HG03342 (cell line): ENCODE results near the gene PLXDC1.

Experiments used
- ATAC-seq: cut with Tn5 transposase; IDR thresholded peaks from one replicate; pipeline ENCODE4 v1.9.1; 2021; ENCODE audit warnings: mild to moderate bottlenecking, moderate library complexity; ENCODE audit not compliant: unreplicated experiment

Gene PLXDC1

DNA sequence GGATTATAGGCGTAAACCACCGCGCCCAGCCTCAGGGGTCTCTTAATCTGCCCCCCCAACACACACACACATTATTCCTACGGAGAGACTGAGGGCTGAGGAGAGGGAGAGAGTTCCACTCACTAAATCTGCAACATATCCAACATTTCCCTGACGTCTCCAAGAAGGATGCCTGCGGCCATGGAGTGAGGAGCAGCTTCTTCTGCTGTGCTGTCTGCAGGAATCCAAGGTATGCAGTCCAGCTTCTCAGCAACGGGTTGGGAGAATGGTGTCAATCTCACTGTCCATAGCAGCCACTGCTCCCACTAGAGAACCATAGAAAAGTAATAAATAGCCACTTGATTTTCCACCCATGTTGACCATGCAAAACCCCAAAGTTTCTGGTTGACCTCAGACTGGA, 5.1 kb upstream of the PLXDC1 start:
- ATAC-seq = no peak

DNA sequence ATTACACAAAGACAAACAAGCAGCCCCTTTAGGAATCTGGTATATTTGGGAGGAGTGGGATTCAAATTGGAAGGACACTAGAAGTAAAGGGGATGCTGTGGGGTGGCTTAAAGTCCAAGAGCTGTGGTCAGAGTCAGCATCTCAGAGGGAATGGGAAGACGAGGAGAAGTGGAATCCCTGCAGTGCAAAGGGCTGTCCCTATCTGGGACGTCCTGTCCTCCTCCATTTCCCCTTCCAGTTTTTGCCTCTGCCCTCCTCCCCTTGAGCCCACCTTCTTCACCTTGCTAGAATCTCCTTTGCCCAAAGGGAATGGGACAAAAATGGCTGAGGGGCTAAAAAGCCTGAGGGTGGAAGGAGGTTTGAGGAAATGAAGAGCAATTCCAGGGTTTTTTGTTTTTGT, 4.2 kb upstream of the PLXDC1 start:
- no peak for ATAC-seq

DNA sequence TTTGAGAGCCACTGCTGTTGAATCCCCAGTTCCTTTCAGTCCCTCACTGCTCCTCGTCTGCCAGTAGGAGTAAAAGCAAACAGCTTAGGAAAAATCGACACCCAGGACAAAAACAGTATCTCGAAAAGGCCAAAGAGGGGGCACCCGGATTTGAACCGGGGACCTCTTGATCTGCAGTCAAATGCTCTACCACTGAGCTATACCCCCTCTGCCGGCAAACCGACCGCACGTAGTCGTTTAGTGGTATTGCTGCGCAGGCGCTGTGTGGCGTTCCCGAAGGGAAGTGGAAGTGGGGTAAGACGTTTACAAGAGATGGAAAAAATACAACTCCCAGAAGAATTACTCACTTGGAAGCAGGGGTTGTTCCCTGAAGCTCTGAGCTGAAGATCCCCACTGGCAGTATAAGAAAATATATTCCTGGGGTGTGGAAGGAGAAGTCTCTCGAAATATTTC, 2.2 kb upstream of the PLXDC1 start:
- peak; percentile 44 for ATAC-seq

DNA sequence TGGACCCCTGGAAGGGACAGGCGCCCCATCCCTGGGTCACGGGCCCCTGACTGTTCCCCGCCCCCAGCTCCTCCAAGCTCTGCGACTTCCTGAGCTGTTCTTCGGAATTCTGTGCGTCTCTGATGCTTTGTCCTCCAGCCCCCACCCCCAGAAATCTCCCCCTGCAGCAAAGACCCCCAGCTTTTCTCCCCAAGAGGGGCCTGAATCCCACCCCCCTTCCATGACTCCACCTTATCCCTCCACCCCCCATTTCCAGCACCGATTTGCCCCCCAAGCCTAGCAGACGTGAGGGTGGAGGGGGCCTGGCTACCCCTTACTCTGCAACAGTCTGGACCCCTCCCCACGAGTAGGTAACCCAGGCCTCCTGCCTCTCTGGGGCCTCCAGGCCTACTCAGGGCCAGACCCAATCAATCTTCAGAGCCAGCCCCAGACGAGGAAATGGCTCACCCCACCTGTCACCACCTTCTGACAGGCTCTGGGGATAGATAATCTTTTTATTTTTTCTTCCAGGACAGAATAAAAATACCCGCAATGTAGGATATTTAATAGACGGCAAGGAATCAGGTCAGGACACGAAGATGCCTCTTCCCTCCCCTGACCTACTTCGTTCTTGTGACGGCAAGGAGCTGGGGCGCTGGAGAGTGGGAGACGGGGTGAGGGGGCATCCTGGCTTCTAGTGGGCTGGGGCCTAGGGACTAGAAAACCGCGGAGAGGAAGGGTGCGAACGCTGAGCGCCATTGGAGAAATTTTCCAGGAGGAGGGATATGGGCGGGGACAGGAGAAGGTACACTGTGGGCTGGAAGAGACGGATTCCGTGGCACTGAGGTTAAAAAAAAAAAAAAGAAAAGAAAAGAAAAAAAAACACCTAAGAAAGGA, 744 bp upstream of the PLXDC1 start:
- no peak for ATAC-seq

DNA sequence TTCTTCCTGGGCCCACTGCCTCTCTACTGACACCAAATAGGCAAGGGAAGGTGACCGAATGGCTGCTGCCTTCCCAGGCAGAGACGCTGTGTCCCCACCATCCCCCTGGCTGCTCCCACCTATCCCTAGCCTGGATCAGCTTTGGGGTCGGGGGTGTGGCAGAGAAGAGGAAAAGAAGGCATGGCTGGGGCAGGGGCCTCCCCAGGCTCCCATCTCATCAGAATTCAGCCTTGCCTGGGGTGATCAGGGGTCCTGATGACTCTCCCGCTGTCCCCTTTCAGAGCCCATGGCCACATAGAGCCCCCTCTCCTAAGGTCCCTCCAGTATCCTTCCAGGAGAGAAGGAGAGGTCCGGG, 665 bp downstream of the PLXDC1 start:
- ATAC-seq = no peak

DNA sequence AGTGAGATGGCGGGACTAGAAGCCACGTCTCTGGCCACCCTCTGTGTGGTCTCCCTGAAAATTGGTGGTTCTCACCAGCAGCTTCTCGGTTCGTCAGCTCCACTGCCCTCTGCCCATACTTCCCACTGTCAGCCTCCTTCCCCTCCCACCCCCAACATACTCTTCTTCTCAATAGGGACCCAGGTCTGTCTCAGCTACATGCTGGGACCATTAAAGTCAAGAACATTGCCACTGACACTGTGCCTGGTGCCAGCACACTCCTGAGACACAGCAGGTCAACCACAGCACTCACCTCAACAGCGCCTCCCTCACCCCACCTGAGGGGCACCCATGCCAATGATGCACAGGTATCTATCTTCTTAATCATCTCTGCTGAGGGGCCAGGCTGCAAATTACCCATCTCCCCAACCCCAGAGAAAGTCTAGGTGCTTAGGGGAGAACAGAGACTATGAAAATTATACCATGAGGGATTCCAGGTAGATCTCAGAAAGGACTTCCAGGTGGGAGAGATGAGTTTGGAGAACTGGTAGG, 1.3 kb downstream of the PLXDC1 start:
- no peak for ATAC-seq

DNA sequence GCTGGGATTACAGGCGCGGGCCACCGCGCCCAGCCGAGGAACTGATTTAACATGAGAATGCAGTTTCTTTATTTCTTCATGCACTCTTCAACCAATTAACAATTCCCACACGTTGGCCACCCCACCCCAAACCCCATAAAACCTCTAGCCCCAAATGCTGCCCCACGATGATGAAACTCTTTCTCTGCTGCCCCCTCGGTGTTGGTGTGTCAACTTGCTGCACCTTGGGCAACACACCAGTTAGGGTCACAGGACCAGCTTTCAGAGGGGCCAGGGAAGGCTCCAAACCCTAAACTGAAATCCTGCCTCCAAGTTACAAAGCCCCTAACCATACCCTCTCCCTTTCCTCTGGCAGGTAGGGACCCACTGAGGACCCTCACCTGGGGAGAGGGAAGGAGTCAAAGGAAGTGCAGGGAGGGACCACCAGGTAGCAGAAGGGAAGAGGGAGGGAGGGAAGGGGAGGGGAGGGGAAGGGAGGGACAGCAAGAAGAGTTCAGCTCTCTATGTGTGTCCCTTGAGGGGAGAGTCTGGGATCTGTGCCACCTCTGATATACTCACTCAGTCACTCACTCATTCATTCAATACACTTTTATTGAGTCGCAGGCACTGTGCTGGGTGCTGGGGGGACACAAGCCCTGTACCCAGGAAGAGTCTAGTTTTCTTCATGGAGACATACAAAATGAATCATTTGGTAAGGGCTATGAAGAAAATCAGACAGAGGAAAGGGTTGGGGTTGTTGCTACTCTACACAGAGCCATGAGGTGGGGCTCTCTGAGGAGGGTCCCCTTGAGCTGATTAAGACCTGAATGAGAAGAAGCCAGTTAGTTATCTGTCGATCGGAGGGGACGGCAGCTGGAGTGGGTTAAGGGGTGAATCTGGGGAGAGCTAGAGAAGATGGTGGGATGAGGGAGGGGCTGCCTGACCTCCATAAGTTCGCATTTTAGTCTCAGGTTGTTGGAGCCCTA, 3.9 kb downstream of the PLXDC1 start:
- no peak for ATAC-seq

DNA sequence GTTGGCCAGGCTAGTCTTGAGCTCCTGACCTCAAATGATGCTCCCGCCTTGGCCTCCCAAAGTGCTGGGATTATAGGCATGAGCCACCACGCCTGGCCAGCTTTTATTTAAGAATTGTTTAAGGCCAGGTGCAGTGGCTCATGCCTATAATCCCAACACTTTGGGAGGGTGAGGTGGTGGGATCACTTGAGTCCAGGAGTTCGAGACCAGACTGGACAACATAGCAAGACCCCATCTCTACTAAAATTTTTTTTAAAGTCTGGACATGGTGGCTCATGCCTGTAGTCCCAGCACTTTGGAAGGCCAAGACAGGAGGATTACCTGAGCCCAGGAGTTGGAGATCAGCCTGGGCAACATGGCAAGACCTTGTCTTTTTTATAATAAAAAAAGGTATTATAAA, 5.2 kb downstream of the PLXDC1 start:
- ATAC-seq = no peak

DNA sequence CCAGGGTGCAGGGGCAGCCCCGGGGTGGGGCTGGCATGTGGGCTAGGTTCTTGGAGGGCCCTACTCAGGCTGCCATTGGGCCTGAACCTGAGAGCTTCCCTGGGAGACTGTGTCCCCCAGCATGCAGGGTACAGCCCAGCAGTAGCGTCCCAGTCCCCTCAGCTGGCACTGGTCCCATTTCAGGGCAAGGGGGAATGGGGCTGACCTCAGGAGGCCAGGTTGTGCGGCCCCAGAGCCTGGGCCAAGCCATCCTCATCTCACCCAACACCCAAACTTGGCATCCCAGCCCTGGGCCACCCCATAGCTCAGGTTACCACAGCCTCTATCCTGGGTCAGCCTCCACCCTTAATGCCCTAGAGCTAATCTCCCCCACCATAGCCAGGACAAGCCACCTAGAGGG, 6.3 kb downstream of the PLXDC1 start:
- no peak for ATAC-seq

DNA sequence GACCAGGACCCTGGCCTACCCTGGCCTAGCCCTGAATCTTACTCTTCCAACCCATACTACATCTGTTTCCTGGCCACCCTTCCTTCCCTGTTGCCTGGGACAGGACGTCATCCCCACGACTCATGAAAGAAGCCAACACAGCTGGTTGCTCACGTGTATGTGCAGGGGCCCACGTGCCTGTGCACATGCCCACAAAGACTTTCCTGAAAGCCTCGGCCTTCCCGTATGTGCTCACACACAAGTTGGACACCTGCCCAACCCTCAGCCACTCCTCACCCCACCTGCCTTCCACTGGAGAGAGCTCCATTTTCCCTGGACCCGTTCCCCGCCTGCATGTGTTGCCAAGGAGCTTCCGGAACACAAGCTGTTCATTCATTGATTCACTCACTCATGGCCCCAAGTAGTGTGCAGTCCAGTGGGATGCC, 7.0 kb downstream of the PLXDC1 start:
- ATAC-seq = no peak

DNA sequence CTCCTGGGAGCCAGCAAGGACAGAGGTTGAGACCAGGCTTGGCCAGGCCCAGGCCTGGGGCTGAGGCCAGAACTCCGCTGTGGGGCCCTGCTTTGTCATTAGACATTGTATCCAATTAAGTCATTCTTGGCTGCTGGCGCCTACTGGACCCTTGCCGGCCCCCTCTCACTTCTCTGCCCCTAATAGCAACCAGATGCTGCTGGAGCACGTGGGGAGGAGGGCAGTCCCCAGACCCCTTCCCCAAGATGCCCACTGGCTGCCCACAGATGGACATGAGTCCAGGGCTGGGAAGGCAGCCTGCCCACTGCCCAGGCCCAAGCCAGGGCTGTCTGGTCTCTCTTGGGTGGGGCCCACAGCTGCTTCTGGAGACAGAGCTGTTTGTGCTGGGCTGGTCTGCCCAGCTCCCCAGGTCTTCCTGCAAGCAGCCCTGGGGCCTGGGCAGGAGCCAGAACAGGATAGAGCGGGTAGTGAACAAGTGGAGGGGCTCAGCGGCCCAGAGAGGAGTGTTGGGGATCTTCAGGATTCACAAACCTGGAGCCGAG, 7.8 kb downstream of the PLXDC1 start:
- no peak for ATAC-seq

DNA sequence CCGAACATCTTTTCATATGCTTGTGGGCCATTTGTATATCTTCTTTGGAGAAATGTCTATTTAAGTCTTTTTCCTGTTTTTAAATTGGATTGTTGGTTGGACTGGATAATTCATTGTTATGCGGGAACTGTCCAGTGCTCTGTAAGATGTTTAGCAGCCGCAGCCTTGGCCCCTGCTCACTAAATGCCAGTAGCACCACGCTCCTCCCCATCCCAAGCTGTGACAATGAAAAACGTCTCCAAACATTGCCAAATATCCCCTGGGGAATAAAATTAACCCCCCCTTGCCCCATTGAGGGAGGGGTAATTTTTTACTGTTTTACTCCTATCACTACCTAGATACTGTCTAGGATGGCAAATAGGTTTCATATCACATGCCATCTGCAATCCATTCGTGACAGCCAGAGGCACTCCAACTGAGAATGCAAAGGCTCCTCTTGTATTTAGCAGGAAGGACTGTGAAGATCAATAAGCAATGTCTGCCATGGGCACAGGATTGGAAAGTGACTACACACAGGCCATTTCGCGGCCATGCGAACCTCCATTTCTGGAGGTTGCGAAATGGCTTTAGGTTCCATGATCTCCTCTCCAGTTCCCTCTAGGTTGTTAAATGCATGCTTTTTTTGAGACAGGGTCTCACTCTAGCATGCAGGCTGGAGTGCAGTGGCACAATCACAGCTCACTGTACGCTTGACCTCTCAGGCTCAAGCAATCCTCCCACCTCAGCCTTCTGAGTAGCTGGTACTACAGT, 9.3 kb downstream of the PLXDC1 start:
- ATAC-seq = no peak

DNA sequence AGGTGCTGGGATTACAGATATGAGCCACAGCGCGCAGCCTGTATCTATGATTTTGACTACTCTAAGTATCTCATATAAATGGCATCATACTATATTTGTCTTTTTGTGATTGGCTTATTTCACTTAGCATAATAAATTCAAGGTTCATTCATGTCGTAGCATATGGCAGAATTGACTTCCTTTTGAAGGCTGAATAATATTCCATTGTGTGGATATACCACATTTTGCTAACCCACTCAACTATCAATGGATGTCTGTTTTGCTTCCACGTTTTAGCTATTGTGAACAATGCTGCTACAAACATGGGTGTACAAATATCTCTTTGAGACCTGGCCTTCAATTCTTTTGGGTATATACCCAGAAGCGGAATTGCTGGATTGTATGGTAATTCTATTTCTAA, 10.1 kb downstream of the PLXDC1 start:
- no peak for ATAC-seq

DNA sequence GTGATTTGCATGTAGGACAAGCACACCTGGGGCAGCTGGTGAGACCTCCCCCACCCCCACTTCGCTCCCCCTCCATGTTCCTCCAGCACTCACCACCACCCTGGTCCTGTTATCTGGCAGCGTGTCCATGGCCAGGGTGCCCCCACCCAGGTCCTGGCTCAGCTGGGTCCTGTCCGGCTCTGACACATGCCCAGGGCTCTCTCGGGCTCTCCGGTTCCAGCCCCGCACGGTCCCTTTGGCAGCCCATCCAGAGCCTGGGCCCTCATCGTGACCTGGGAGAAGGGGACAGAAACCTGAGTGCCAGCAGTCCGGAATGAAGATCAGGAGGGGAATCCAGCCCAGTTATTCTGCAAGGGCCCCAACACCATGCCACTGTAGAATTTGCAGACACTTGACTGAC, 11.9 kb downstream of the PLXDC1 start:
- ATAC-seq = no peak

DNA sequence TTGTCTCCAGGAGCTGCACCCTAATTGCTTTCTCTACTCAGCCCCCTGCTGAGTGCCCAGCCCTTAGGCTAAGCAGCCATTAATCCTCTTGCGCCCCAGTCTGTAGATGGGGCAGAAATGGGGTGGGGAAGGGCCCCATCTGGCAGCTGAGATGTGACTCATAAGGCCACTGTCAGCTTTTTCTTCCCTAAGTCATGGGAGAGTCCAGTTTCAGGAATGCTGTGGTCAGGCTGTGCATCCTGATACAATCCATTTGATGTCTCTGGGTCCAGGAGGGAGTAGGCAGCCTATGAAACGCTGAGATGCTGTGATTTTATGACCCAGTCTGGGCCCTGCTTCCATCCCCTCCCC, 12.3 kb downstream of the PLXDC1 start:
- ATAC-seq = no peak

DNA sequence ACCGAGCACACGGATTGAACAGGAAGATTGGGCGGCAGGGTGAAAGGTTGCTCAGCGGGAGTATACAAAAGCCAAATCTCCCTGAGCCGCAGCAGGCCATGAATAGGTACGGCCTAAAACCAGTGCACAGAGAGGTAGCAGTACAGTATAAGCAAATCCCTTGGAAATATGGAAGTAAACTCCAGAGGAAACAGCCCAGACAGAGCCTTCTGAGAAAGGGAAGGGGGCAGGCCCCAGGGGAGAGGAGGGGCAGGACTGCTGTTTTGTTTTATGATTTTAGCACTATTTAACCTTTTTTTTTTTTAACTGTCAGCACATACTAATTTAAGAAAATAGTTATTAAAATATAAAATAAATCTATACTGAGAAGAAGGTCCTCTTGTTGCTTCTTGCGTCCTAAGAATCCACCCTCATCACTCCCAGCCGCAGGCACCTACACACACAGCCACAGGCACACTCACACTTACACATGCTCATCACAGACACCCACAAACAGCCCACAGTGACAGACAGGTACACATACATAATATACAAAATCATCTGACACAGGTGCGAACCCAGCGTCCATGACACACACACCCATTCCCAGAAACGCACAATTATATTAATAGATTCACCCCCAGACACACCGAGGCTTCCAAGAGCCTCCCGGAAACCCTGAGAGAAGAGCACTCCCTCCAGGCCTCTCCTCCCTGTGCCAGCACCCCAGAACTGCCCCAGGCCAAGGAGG, 12.8 kb downstream of the PLXDC1 start:
- ATAC-seq = no peak

DNA sequence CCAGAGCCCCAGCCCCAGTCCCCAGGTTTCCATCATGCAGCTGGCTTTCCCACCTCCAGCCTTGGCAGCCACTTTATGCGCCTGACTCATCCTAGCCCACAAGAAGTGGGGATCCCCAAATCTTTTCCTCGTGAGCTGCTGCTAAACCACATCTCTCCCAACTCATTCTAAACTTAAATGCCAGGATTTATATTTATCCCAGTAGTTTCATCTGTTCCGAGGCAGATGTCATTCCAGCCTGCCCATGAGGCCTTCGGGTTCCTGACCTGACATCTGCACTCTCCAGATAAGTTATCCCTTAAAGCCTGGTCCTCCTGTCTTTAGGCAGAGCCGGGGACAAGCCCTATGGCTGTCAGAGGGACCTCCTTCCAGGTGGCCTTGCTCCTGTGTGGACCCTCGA, 16.6 kb downstream of the PLXDC1 start:
- ATAC-seq = no peak

DNA sequence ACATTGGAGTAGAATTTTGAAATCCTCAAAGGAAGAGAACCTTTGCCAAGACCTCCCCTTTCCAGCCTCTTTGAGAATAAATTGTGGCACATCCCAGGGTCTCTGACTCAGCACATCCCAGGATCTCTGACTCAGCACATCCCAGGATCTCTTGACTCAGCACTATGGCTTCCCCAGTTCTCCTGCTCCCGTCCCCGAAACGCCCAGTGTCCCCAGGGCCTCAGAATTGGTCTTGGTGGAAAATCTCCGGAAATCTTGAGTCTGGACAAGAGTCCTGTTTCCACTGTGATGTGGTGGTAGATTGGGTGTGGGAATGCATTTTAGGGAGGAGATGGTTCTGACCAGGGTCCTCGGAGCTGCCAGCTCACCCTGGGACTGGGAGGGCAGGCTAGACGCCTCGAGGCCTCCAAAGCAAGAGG, 19.2 kb downstream of the PLXDC1 start:
- ATAC-seq = no peak

DNA sequence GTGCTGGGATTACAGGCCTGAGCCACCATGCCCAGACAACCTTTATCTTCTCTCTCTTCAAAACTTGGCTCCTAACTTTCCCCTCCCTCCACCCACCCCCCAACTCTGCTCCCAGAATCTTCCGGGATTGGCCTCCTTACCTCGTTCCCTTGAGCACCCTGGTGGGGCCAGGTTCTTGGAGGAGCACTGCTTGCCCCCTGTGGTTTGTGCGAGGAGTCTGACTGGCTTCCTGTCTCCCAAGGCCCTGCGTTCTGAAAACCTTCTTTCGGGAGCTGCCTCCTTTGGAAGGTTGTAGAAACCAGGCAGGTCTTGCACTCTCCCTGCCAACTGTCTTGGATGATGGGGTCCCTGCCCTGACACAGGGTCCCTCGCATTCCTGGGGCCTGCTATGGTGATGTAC, 19.8 kb downstream of the PLXDC1 start:
- no peak for ATAC-seq

DNA sequence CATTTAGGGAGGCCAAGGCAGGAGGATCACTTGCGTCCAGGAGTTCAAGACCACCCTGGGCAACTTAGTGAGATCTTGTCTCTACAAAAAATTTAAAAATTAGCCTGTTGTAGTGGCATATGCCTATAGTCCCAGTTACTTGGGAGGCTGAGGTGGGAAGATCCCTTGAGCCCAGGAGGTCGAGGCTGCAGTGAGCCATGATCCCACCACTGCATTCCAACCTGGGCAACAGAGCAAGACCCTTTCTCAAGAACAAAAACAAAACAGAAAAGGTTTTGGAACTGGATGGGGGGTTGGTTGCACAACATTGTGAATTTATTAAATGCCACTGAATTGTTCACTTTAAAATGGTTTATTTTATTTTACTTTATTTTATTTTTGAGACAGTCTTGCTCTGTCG, 21.2 kb downstream of the PLXDC1 start:
- no peak for ATAC-seq
